GM12865 (cell line): ENCODE measurements around the gene HPCAL4.

Experiments
- DNase-seq: peaks from one replicate; pipeline ENCODE4 v3.0.0; 2010; ENCODE audit warnings: low read depth
- H3K4me3 ChIP-seq: 2 replicates; pipeline ENCODE4 v1.5.1; 2011; ENCODE audit warnings: mild to moderate bottlenecking, low read depth, low read length, control low read depth
- CTCF ChIP-seq: IDR thresholded peaks from 2 replicates; pipeline ENCODE4 v1.5.1; 2011; ENCODE audit warnings: low read length, control low read depth, low read depth, inconsistent platforms; ENCODE audit not compliant: insufficient read depth; ENCODE audit errors: missing control alignments

Gene HPCAL4

GRCh38 chr1:39704757-39705156 lies 13.5 kb upstream of the HPCAL4 start:
- H3K4me3 ChIP-seq, result no peak overlapping the region
- DNase-seq, result no peak
- no peak for TF ChIP-seq CTCF

DNA sequence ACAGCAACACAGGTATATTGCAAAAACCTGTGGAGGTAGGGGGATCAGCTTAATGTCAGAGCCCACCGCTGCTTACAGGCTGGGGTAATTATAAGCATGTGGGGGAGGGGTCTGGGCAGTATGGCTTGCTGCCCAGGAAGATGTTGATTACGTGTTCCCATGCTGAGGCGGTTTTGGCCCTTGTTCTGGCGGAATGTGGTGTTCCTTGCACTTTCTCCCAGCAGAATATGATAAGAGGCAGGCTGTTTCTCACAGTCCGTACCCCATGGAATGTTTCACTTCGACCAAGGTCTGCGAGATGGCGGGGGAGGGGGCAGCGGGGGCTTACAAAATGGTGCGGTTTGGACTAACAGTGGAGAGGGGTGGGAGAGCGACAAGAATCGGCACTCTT lies 9.8 kb upstream of the HPCAL4 start:
- no peak for TF ChIP-seq CTCF
- DNase-seq, result no peak
- H3K4me3 ChIP-seq, result no peak overlapping the region

- TF ChIP-seq CTCF, result no peak
Measured at GRCh38 chr1:39700348-39700747, 9.1 kb upstream of the HPCAL4 start.

DNA sequence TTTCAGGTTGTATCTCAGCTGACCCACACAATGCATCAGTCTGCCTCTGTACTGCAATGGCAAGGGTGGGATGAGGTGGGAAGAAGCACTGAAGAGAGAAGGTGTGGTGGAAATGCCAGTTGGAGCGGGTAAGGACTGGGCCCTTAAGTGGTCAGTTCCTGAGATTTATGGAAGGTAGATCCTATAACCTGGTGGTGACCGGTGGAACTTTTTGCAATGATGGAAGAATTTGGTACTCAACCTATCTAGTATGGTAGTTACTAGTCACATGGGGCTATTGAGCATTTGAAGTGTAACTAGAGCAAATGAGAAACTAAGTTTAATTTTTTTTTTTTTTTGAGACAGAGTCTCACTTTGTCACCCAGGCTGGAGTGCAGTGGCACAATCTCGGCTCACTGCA lies 8.2 kb upstream of the HPCAL4 start:
- TF ChIP-seq CTCF, result no peak
- no peak for DNase-seq
- no peak overlapping the region for H3K4me3 ChIP-seq

More at GRCh38 chr1:39700348-39700747, 9.1 kb upstream of the HPCAL4 start:
- DNase-seq, result no peak
- H3K4me3 ChIP-seq, result no peak overlapping the region

GRCh38 chr1:39698568-39698967 lies 7.3 kb upstream of the HPCAL4 start:
- no peak for TF ChIP-seq CTCF
- no peak overlapping the region for H3K4me3 ChIP-seq
- DNase-seq, result no peak

DNA sequence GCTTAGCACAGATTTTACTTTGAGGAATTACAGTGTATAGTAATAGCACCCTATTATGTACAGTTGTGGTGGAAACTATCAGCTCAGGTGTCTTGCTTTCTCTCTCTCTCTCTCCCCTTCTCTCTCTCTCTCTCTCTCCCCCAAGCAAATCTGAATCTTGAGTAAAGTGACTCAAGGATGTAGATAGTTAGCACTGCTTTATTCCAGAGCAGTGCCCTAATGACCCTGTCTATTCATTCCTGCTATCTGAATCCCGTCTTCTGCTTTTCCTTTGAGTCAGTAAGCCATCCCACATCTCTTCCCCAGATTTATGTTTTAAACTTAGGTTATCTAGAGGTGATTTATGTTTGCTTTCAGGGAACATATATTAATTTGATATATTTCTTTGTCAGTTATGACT lies 5.2 kb upstream of the HPCAL4 start:
- no peak for DNase-seq
- no peak for TF ChIP-seq CTCF
- H3K4me3 ChIP-seq, result no peak overlapping the region

- TF ChIP-seq CTCF, result no peak
- DNase-seq, result no peak
- no peak overlapping the region for H3K4me3 ChIP-seq
Measured at GRCh38 chr1:39695016-39695415, 3.8 kb upstream of the HPCAL4 start.
